Midbrain (tissue), 1 donor: ENCODE data around the gene MED4.
A peak's percentile ranks its signal among the peaks of the same experiment; 100 is the strongest.
"Not testable (repeated sequence)": the region's sequence is repeated elsewhere in the genome, so short reads cannot be mapped to it uniquely, and the experiment has no call there.

ENCODE experiments used
- DNase-seq: peaks from one replicate; lab custom pipeline; 2025; lab: John Stamatoyannopoulos, UW

Gene MED4

DNA sequence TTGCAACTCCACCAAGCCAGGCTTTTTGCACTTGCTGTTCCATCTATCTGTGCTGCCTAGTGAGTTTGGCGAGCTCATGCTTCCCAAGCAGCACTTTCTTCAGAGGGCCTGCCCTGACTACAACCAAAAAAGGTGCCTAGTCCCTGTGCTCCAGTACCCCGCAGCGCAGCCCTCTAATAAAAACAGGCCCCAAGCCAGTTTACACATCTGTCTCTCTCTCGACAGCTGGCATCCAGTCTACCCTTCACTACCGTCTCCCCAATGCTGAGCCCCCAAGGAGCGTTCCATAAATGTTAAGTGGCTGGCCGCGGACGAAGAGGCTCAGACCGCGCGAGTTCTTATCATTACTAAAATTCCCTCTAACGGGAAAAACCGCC, 512 bp downstream of the MED4 start:
- DNase-seq = no peak

GRCh38 chr13:48093588-48093987, 1.3 kb downstream of the MED4 start:
- no peak for DNase-seq

- no peak for DNase-seq
Measured at GRCh38 chr13:48086272-48086671, 8.6 kb downstream of the MED4 start.

GRCh38 chr13:48081739-48082138, 13.2 kb downstream of the MED4 start:
- DNase-seq = no peak

GRCh38 chr13:48078251-48078656, 16.6 kb downstream of the MED4 start:
- DNase-seq = no peak

DNA sequence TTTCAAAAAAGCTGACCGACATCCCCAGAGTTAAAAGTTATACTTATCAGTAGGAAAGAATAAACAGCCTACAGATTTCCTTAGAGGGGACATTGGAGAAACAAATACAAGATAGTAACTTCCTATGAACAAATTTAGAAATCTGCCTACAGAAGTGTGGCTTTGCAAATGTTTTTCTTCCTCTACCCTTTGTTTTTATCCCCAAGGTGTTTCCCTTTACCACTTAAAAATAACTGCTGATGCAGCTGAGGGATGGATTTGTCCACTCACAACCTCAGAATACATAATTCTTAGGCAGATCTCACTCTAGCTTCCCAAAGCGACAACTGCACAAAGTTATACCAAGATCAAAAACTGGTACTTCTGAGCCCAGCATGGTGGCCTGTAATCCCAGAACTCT, 20.9 kb downstream of the MED4 start:
- DNase-seq = no peak

DNA sequence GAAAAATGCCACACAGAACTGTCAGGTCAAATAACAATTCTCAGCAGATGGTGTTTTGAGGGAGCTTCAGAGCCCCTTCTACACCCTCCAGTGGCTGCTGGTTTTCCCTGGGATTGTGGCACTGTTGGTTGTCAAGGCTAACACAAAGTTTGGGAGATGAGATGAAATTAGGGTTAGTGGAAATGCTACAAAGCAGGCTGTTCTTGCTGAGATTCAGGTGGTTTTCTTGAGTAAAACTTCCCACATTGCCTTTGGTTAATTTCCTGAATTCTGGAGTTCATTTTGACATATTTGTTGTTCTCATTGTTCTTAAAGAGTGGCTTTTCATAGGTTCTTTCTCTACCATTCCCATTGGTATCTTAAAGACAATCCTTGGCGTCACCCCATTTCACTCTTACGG, 22.1 kb downstream of the MED4 start:
- DNase-seq = no peak

GRCh38 chr13:48072304-48072703, 22.6 kb downstream of the MED4 start:
- no peak for DNase-seq

DNA sequence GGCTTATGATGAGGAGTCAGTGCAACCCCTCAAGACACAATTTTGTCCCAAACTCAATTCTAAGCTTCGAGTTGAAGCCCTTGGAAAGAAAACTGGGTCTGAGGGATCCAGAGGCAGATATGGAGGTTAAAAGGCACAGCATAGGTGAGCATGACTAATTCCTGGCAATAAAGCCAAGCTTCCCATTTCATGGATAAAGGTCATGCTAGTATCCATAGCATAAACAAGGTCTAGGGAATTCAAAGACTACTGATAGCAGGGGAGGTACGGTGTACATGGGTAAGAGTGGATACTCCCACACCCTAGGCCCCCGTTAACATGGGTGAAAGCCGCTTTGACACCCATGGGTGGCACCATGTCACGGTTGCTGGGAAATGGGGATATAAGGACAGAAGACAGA, 24.0 kb downstream of the MED4 start:
- DNase-seq = no peak

- DNase-seq = no peak
Measured at GRCh38 chr13:48069573-48069972, 25.3 kb downstream of the MED4 start.

DNA sequence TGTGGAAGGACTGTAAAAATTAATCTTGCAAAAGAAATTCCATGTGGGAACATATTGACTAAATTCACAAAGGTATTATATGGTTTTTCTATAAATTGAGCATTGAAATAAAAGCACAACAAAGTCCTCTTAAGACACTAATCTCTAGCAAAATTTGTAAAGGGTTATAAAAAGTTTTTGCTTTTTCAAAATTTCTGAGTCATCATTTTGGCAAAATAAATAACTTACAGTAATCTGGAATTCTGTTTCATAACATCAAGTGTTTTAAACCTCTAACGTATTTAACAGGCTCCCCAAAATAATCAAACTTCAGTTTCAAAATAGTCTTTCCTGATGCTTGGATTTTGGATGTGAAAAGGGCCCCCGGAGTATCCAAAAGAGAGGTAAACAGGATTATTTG, 26.0 kb downstream of the MED4 start:
- DNase-seq = no peak

DNA sequence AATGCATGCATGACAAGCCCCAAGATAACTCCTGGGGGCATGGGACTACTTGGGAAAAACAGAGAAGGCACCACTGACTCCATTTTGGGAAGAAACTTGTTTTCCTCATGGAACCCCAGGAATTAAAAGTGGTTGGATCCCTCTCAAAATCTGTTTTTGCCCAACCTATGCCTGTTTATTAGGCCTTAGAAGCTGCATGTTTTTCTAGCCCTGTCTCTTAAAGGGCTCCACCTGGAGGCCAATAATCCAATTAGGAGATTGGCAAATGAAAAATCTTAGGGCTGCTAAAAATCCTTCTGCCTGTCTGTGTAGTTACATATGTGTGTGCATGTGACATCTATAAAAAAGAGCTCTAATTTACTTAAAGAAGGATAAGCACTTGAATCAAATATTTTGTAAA, 26.9 kb downstream of the MED4 start:
- no peak for DNase-seq

DNA sequence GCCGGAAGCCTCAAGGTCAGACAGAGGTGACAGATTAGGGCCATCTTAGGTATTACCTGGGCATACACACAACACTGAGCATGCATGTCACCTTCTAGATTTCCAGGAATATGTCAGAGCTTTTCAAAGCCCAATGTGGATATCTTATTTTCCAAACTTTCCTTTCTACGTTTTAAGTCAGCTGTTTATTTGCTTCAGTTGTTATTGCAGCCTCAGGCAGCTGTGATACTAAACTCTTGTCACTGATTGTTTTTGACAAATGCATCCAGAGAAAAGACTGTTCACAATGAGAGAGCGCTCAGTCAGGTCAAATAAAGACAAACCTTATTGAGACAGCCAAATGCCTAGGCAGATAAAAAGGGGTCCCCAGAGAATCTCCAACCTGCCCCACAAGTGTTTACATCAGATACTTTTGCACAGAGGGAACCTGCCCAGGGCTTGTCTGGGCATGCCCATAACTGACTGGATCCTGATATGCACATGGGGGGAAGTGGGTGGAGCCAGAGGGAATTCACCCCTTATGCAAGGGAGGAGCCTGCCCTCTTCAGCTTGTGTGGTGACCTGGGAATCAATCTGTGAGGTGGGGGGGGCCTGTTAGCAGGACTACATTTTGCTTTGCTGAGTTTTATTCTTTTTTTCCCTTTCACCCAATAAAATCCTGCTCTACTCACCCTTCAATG, 28.5 kb downstream of the MED4 start:
- no peak for DNase-seq

DNA sequence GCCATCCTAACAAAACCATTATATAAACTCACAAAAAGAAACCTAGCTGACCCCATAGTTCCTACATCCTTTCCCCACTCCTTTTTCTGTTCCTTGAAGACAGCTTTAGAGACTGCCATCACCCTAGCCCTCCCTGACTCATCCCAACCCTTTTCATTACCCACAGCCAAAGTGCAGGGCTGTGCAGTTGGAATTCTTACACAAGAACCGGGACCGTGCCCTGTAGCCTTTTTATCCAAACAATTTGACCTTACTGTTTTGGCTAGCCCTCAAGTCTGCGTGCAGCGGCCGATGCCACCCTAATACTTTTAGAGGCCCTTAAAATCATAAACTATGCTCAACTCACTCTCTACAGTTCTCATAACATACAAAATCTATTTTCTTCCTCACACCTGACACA, 35.0 kb downstream of the MED4 start:
- DNase-seq = not testable (repeated sequence)

- DNase-seq = peak; percentile 33
Measured at GRCh38 chr13:48058536-48058935, 36.4 kb downstream of the MED4 start.

DNA sequence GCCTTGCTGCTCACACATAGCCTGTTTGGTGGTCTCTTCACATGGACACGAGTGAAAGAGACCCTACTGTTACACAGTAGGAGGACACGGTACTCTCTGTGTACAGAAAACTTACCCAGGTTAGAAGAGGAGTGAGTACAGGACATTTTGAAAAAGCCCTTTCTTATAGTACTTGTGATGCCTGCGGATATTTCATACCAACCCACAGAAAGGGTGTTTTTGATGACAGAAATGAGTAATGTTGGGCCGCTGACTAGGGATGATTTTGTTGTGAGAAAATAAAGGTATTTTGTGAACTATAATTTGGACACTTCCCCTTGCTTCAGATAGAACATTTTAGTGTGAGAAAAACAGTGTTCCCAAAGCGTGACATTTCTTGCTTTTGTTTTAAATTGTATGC, 39.2 kb downstream of the MED4 start:
- DNase-seq = no peak

GRCh38 chr13:48054601-48055000, 40.3 kb downstream of the MED4 start:
- DNase-seq = no peak

DNA sequence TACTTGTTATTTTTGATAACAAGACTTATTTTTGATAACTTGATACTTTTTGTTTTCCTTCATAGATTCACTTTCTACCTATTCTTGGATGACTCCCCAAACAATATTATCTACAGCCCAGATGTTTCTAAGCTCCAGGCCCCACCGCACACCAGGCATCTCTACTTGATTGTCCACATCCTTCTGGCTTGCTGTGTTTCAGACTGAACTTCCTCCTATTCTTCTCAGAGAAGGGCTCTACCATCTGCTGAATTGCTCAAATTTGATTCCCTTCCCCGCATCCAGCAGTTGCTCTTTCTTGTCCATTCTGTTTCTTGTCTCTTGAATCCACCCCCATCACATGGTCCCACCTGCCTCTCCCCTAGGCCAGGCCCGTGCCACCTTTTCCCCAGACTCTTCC, 44.4 kb downstream of the MED4 start:
- no peak for DNase-seq

DNA sequence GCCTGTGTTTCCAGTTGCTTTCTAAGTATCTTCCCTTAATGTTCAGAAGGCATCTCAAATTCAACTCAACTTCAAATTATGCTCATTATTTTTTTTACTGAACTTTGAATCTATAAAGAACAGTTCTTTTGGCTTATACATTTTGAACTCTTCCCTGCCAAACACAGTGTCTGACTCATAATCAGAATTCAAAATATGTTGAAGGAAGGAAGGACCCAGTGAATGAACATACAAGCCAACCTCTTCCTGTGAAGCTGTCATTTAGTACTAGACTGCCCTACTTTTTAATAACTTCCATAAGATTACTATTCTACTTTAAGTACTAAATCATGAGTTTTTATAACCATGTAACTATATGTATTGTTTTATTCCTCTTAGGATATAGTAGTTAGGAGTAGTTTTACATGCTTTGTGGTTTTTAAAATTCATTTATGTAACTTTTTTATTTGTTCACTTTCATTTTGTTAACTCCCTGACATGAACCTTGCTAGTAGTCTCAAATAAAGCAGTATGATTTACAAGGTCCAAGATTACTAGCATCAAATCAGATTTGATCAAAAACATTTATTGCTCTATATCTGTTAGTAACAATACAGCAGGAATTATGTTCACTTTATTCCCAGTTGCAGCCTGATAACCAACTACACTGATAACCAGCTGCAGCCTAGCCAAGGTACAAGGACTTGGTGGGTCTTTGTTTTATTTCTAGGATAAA, 51.0 kb downstream of the MED4 start:
- DNase-seq = no peak

DNA sequence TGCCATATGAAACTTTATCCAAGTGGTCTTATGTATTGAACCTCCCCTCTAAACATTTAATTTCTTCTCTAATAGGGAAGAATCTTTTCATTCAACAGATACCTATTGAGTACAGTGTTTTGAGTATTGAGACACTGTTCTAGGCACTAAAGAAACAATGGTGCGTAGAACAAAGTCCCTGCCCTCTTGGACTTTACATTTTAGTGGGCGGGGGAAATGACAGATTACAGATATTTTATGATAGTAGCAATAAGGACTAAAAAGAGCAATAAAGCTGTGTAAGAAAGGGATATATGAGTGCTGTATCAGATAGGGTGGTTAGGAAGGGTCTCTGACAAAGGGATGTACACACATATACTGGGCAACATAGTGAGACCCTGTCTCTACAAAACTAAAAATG, 52.0 kb downstream of the MED4 start:
- no peak for DNase-seq

- DNase-seq = no peak
Measured at GRCh38 chr13:48040896-48041295, 54.0 kb downstream of the MED4 start.

- no peak for DNase-seq
Measured at GRCh38 chr13:48040049-48040448, 54.9 kb downstream of the MED4 start.

- DNase-seq = no peak
Measured at GRCh38 chr13:48038761-48039160, 56.1 kb downstream of the MED4 start.
